Measurements from ENCODE around the gene NAIF1.
A peak's percentile ranks its signal among the peaks of the same experiment; 100 is the strongest.
"Not testable (repeated sequence)": the region's sequence is repeated elsewhere in the genome, so short reads cannot be mapped to it uniquely, and the experiment has no call there.

NAIF1 gene

GRCh38 chr9:128066713-128067644 is at the start of gene NAIF1:
Gene NAIF1, minus strand, starts transcription at chr9:128067320. Its CDS starts 219 bp downstream, at chr9:128067101.
- DNase-seq (ENCODE audit: low read depth in 1 of 2, low spot score in 1 of 2) = peak; percentile 90 to 94

- no peak for DNase-seq (ENCODE audit: low read depth in 1 of 2, low spot score in 1 of 2)
These were observed 49.3 kb upstream of the NAIF1 start for GRCh38 chr9:128116104-128117083.

- no peak for DNase-seq (ENCODE audit: low read depth in 1 of 2, low spot score in 1 of 2)
These were observed 48.3 kb upstream of the NAIF1 start for GRCh38 chr9:128115187-128116103.

- DNase-seq (ENCODE audit: low read depth in 1 of 2, low spot score in 1 of 2) = no peak
These were observed 47.4 kb upstream of the NAIF1 start for GRCh38 chr9:128114326-128115186.

- DNase-seq (ENCODE audit: low read depth in 1 of 2, low spot score in 1 of 2) = no peak
These were observed 46.6 kb upstream of the NAIF1 start for GRCh38 chr9:128113526-128114325.

GRCh38 chr9:128111726-128112125 is 44.6 kb upstream of the NAIF1 start:
- DNase-seq (ENCODE audit: low read depth in 1 of 2, low spot score in 1 of 2) = not testable (repeated sequence)

GRCh38 chr9:128109050-128109709 is 42.1 kb upstream of the NAIF1 start:
- DNase-seq (ENCODE audit: low read depth in 1 of 2, low spot score in 1 of 2) = no peak

- DNase-seq (ENCODE audit: low read depth in 1 of 2, low spot score in 1 of 2) = no peak
These were observed 41.3 kb upstream of the NAIF1 start for GRCh38 chr9:128108269-128109049.

GRCh38 chr9:128107468-128108268 is 40.5 kb upstream of the NAIF1 start:
- no peak for DNase-seq (ENCODE audit: low read depth in 1 of 2, low spot score in 1 of 2)

GRCh38 chr9:128106940-128107467 is 39.9 kb upstream of the NAIF1 start:
- DNase-seq (ENCODE audit: low read depth in 1 of 2, low spot score in 1 of 2) = no peak

GRCh38 chr9:128106181-128106939 is 39.2 kb upstream of the NAIF1 start:
- no peak for DNase-seq (ENCODE audit: low read depth in 1 of 2, low spot score in 1 of 2)

GRCh38 chr9:128105538-128106175 is 38.5 kb upstream of the NAIF1 start:
- no peak for DNase-seq (ENCODE audit: low read depth in 1 of 2, low spot score in 1 of 2)

GRCh38 chr9:128104171-128104618 is 37.1 kb upstream of the NAIF1 start:
- no peak for DNase-seq (ENCODE audit: low read depth in 1 of 2, low spot score in 1 of 2)

- DNase-seq (ENCODE audit: low read depth in 1 of 2, low spot score in 1 of 2) = peak in 1 of 2 donors; percentile 24
These were observed 36.5 kb upstream of the NAIF1 start for GRCh38 chr9:128103589-128103962.

All from activated CD4-positive, alpha-beta T cell treated with anti-CD3 and anti-CD28 coated beads, Interleukin-2, amount 50 U/mL, for 24 hours (primary cell).